Measurements from ENCODE around the gene BAIAP2L2.

The BAIAP2L2 gene

DNA sequence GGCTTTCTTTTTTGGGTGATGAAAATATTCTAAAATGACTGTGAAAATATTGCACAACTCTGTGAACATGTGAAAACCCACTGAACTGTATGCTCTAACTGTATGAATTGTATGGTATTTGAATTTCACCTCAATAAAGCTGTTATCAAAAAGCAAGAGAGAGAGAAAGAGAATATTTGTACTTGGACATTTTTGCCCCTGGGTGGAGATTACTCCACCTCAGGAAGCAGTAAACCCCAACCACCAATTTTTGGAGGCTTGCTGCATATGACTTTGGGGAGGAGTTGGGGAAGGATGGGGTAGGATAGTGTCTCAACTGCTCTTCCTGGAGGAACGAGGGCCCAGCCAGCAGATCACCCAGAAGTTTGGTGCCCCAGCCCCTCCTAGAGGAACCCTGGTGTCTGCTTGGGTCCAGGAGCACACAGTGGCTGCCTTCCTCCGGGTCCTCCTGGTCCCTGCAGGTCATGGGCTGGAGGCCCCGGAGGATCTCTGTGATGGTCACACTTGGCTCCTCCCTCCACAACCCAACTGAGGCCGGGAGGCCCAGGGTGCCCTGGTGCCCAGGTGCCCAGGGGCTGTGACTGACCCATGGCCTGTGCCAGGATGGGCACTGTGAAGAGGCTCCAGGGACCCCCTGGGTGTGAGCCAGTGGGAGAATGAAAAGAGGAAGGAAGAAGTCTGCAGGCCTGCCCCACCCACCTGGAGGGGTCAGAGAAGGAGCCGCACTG lies 68.6 kb downstream of the BAIAP2L2 start:
- no peak for TF ChIP-seq CTCF (IDR thresholded peaks at IDR 0.05; ENCODE audit: insufficient read depth, low read length)
- TF ChIP-seq SPI1 (IDR thresholded peaks at IDR 0.05; ENCODE audit: borderline replicate concordance, low read depth), result no peak
- TF ChIP-seq POLR2AphosphoS5 (IDR thresholded peaks at IDR 0.05; ENCODE audit: low read depth), result no peak
- no peak for TF ChIP-seq GABPA (IDR thresholded peaks at IDR 0.05; ENCODE audit: low read depth)
- TF ChIP-seq, protein P1, sequence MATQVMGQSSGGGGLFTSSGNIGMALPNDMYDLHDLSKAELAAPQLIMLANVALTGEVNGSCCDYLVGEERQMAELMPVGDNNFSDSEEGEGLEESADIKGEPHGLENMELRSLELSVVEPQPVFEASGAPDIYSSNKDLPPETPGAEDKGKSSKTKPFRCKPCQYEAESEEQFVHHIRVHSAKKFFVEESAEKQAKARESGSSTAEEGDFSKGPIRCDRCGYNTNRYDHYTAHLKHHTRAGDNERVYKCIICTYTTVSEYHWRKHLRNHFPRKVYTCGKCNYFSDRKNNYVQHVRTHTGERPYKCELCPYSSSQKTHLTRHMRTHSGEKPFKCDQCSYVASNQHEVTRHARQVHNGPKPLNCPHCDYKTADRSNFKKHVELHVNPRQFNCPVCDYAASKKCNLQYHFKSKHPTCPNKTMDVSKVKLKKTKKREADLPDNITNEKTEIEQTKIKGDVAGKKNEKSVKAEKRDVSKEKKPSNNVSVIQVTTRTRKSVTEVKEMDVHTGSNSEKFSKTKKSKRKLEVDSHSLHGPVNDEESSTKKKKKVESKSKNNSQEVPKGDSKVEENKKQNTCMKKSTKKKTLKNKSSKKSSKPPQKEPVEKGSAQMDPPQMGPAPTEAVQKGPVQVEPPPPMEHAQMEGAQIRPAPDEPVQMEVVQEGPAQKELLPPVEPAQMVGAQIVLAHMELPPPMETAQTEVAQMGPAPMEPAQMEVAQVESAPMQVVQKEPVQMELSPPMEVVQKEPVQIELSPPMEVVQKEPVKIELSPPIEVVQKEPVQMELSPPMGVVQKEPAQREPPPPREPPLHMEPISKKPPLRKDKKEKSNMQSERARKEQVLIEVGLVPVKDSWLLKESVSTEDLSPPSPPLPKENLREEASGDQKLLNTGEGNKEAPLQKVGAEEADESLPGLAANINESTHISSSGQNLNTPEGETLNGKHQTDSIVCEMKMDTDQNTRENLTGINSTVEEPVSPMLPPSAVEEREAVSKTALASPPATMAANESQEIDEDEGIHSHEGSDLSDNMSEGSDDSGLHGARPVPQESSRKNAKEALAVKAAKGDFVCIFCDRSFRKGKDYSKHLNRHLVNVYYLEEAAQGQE (IDR thresholded peaks at IDR 0.05; ENCODE audit: insufficient replicate concordance, low read depth), result no peak
- no peak overlapping the region for H3K4me3 ChIP-seq (replicated peaks; ENCODE audit: insufficient read depth, low read length)
- no peaks in the 10 kb centered on the region for H3K27me3 ChIP-seq (ENCODE audit: insufficient read depth, poor library complexity, severe bottlenecking)
- H3K27ac ChIP-seq (replicated peaks), result peak overlapping the region; percentile 18; the same call in 1 of the 2 replicates
- DNase-seq (ENCODE audit: low read depth in 1 of 2, low spot score in 1 of 2), result peak; percentile 17 to 61

- Histone ChIP-seq H3K4me3 (replicated peaks; ENCODE audit: insufficient read depth, low read length) (no peak overlapping the region), H3K27ac (replicated peaks) (no peak overlapping the region), H3K27me3 (ENCODE audit: insufficient read depth, poor library complexity, severe bottlenecking) (no peaks in the 10 kb centered on the region)
- TF ChIP-seq SPI1 (IDR thresholded peaks at IDR 0.05; ENCODE audit: borderline replicate concordance, low read depth) (no peak), CTCF (IDR thresholded peaks at IDR 0.05; ENCODE audit: insufficient read depth, low read length) (no peak), GABPA (IDR thresholded peaks at IDR 0.05; ENCODE audit: low read depth) (no peak), POLR2AphosphoS5 (IDR thresholded peaks at IDR 0.05; ENCODE audit: low read depth) (no peak)
- TF ChIP-seq, protein P1 (IDR thresholded peaks at IDR 0.05; ENCODE audit: insufficient replicate concordance, low read depth), result no peak
- DNase-seq (ENCODE audit: low read depth in 1 of 2, low spot score in 1 of 2), result no peak
Measured at GRCh38 chr22:38040953-38041759, 69.3 kb downstream of the BAIAP2L2 start.

GRCh38 chr22:38038890-38039812 lies 71.3 kb downstream of the BAIAP2L2 start:
- no peak overlapping the region for H3K4me3 ChIP-seq (replicated peaks; ENCODE audit: insufficient read depth, low read length)
- no peaks in the 10 kb centered on the region for H3K27me3 ChIP-seq (ENCODE audit: insufficient read depth, poor library complexity, severe bottlenecking)
- no peak for DNase-seq (ENCODE audit: low read depth in 1 of 2, low spot score in 1 of 2)

More at GRCh38 chr22:38038890-38039812, 71.3 kb downstream of the BAIAP2L2 start:
- no peak overlapping the region for H3K27ac ChIP-seq (replicated peaks)
- TF ChIP-seq SPI1 (IDR thresholded peaks at IDR 0.05; ENCODE audit: borderline replicate concordance, low read depth) (no peak), CTCF (IDR thresholded peaks at IDR 0.05; ENCODE audit: insufficient read depth, low read length) (no peak), GABPA (IDR thresholded peaks at IDR 0.05; ENCODE audit: low read depth) (no peak), POLR2AphosphoS5 (IDR thresholded peaks at IDR 0.05; ENCODE audit: low read depth) (no peak)
- TF ChIP-seq, protein P1 (IDR thresholded peaks at IDR 0.05; ENCODE audit: insufficient replicate concordance, low read depth), result no peak

All from HL-60 (cell line).